IPS-18c (cell line): ENCODE data around the gene ICAM5.

ENCODE experiments used
- H3K4me3 ChIP-seq: 2 replicates; pipeline ENCODE4 v1.7.0; 2013; ENCODE audit warnings: low read depth, mild to moderate bottlenecking, low read length, moderate library complexity; ENCODE audit not compliant: insufficient read depth
- H3K9me3 ChIP-seq: one replicate; pipeline ENCODE4 v1.6.1; 2013; ENCODE audit warnings: mild to moderate bottlenecking, low read length, moderate library complexity; ENCODE audit not compliant: control insufficient read depth, insufficient read depth

ICAM5 gene

GRCh38 chr19:10285393-10285792, 4.4 kb upstream of the ICAM5 start:
- Histone ChIP-seq H3K4me3 (no peak overlapping the region), H3K9me3 (no peaks in the 10 kb centered on the region)

- peak within 1 kb of the TSS; percentile 53 for H3K4me3 ChIP-seq
These were observed 2.7 kb upstream of the ICAM5 start, which contains the start of gene ICAM4 for GRCh38 chr19:10286803-10287737. TSS of gene ICAM4 (plus strand) at chr19:10286955. CDS start at chr19:10287013, 58 bp downstream.

GRCh38 chr19:10288662-10289166, 1.0 kb upstream of the ICAM5 start:
- Histone ChIP-seq H3K4me3 (peak overlapping the region; percentile 60), H3K9me3 (peaks cover 3% of the 10 kb centered on the region)

More at GRCh38 chr19:10286803-10287737, 2.7 kb upstream of the ICAM5 start, which contains the start of gene ICAM4:
- no peaks in the 10 kb centered on the region for H3K9me3 ChIP-seq

- Histone ChIP-seq H3K9me3 (peaks cover 3% of the 10 kb centered on the region), H3K4me3 (peak overlapping the region; percentile 60)
These were observed 451 bp upstream of the ICAM5 start for GRCh38 chr19:10289167-10289835.

- Histone ChIP-seq H3K9me3 (peaks cover 5% of the 10 kb centered on the region), H3K4me3 (peak overlapping the region; percentile 60)
These were observed 664 bp downstream of the ICAM5 start for GRCh38 chr19:10290357-10290875.

GRCh38 chr19:10290876-10291553, 1.3 kb downstream of the ICAM5 start:
- H3K9me3 ChIP-seq, result peaks cover 5% of the 10 kb centered on the region
- peak overlapping the region; percentile 60 for H3K4me3 ChIP-seq

GRCh38 chr19:10291554-10292205, 1.9 kb downstream of the ICAM5 start:
- Histone ChIP-seq H3K4me3 (peak overlapping the region; percentile 60), H3K9me3 (peaks cover 5% of the 10 kb centered on the region)

- peaks cover 5% of the 10 kb centered on the region for H3K9me3 ChIP-seq
- peak overlapping the region; percentile 60 for H3K4me3 ChIP-seq
These were observed 2.5 kb downstream of the ICAM5 start for GRCh38 chr19:10292206-10292788.

GRCh38 chr19:10292789-10293636, 3.3 kb downstream of the ICAM5 start:
- peaks cover 5% of the 10 kb centered on the region for H3K9me3 ChIP-seq
- H3K4me3 ChIP-seq, result peak overlapping the region; percentile 55

GRCh38 chr19:10293637-10294367, 4.0 kb downstream of the ICAM5 start:
- no peak overlapping the region for H3K4me3 ChIP-seq
- H3K9me3 ChIP-seq, result peaks cover 5% of the 10 kb centered on the region

GRCh38 chr19:10294368-10294697, 4.6 kb downstream of the ICAM5 start:
- H3K4me3 ChIP-seq, result no peak overlapping the region
- peaks cover 5% of the 10 kb centered on the region for H3K9me3 ChIP-seq

GRCh38 chr19:10295305-10295846, 5.6 kb downstream of the ICAM5 start:
- peak overlapping the region; percentile 46 for H3K4me3 ChIP-seq
- H3K9me3 ChIP-seq, result peaks cover 5% of the 10 kb centered on the region

- Histone ChIP-seq H3K4me3 (peak overlapping the region; percentile 46), H3K9me3 (peaks cover 5% of the 10 kb centered on the region)
These were observed 6.3 kb downstream of the ICAM5 start for GRCh38 chr19:10295847-10296591.
